DMS53 treated with DMSO at 0.1 percent for 48 hours (cell line): ENCODE measurements around the gene PROZ.
"Not testable (repeated sequence)": the region's sequence is repeated elsewhere in the genome, so short reads cannot be mapped to it uniquely, and the experiment has no call there.

ENCODE experiments used
- DNase-seq: peaks from one replicate; lab custom pipeline; 2025; ENCODE audit not compliant: unreplicated experiment; lab: John Stamatoyannopoulos, UW

The PROZ gene

GRCh38 chr13:113157929-113158747, at the start of gene PROZ:
PROZ (plus strand) TSS chr13:113158648; CDS start chr13:113158661, 13 bp downstream.
- DNase-seq, result no peak

GRCh38 chr13:113109151-113110047, 49.0 kb upstream of the PROZ start:
- DNase-seq, result no peak

GRCh38 chr13:113110048-113110851, 48.2 kb upstream of the PROZ start:
- no peak for DNase-seq

- no peak for DNase-seq
Measured at GRCh38 chr13:113110852-113111315, 47.6 kb upstream of the PROZ start.

GRCh38 chr13:113111821-113112220, 46.6 kb upstream of the PROZ start:
- DNase-seq, result not testable (repeated sequence)

GRCh38 chr13:113112475-113112874, 46.0 kb upstream of the PROZ start:
- not testable (repeated sequence) for DNase-seq

- DNase-seq, result no peak
Measured at GRCh38 chr13:113112893-113113845, 45.3 kb upstream of the PROZ start.

GRCh38 chr13:113113846-113114271, 44.6 kb upstream of the PROZ start:
- DNase-seq, result no peak

- DNase-seq, result no peak
Measured at GRCh38 chr13:113114511-113115362, 43.7 kb upstream of the PROZ start.

GRCh38 chr13:113115363-113116205, 42.9 kb upstream of the PROZ start:
- DNase-seq, result no peak

- no peak for DNase-seq
Measured at GRCh38 chr13:113116206-113116800, 42.1 kb upstream of the PROZ start.

- no peak for DNase-seq
Measured at GRCh38 chr13:113116871-113117271, 41.6 kb upstream of the PROZ start.

GRCh38 chr13:113117335-113117872, 41.0 kb upstream of the PROZ start:
- no peak for DNase-seq

GRCh38 chr13:113117911-113118260, 40.6 kb upstream of the PROZ start:
- DNase-seq, result no peak

- DNase-seq, result no peak
Measured at GRCh38 chr13:113118261-113119021, 40.0 kb upstream of the PROZ start.

- no peak for DNase-seq
Measured at GRCh38 chr13:113119166-113119821, 39.2 kb upstream of the PROZ start.
